HCT116 (cell line): ENCODE measurements around the gene FPR2. TPM values are rescaled to one million over a fixed set of nuclear protein-coding genes. Genes with fewer than 3 reads are reported as not detected.

ENCODE experiments used
- ATAC-seq: fragments of 200-7000 bp; cut with Tn5 transposase; 2 replicates; pipeline ENCODE4 v1.9.1; 2020; ENCODE audit warnings: mild to moderate bottlenecking, moderate library complexity
- BruUV-seq: library from RNA; stranded (reverse); fragments of 400-500 nt; replicated peaks from 2 replicates; lab custom pipeline; 2021; lab: Mats Ljungman, UMichigan
- CTCF ChIA-PET: fragments of 300-600 bp; sonication (Branson Sonifier 250); formaldehyde crosslinking; loops from one replicate; lab custom pipeline; 2021; ENCODE audit warnings: antibody characterized with exemption; lab: Charles Lee
- POLR2A ChIA-PET: fragments of 300-600, 350-600 bp; sonication (Branson Sonifier 250); formaldehyde crosslinking; loops from one replicate; lab custom pipeline; 2021; ENCODE audit warnings: antibody characterized with exemption; lab: Charles Lee
- RAD21 ChIA-PET, 2 experiments: fragments of 300-600 bp; sonication (Branson Sonifier 250); formaldehyde crosslinking; loops; one replicate each; lab custom pipeline; 2023; ENCODE audit warnings: low total read pairs in 2 of 2; ENCODE audit not compliant: uncharacterized antibody in 2 of 2, unreplicated experiment in 2 of 2, low non-redundant PET in 1 of 2; lab: Charles Lee
- DNase-seq: peaks from one replicate; pipeline ENCODE4 v3.0.0-alpha.2; 2010; ENCODE audit warnings: low read depth, low spot score
- H2AFZ ChIP-seq: fragments of 200-600 bp; shearing (Covaris generic), sonication (generic); 2 replicates; pipeline ENCODE4 v1.6.1; 2017; ENCODE audit warnings: low read depth, mixed run types, mixed read lengths, antibody characterized with exemption, low read length; ENCODE audit not compliant: poor library complexity, severe bottlenecking
- H3K27ac ChIP-seq: 2 replicates; pipeline ENCODE4 v1.5.1; 2012; ENCODE audit warnings: low read depth, low read length
- H3K27me3 ChIP-seq: fragments of 200-600 bp; sonication (generic); 2 replicates; pipeline ENCODE4 v1.6.1; 2016; ENCODE audit warnings: mixed run types, low read length, mixed read lengths; ENCODE audit not compliant: insufficient read depth
- H3K36me3 ChIP-seq, 2 experiments: fragments of 200-500 bp in 1 of 2; fragments of 200-600 bp in 1 of 2; sonication (Bioruptor generic) in 1 of 2; sonication (generic) in 1 of 2; 2 replicates each; pipeline versions ENCODE4 v1.5.1 to v1.6.1; 2014 to 2016; ENCODE audit warnings: low read length in 2 of 2, inconsistent platforms in 1 of 2, mixed read lengths in 1 of 2, mixed run types in 1 of 2; ENCODE audit not compliant: insufficient read depth in 2 of 2, control insufficient read depth in 1 of 2
- H3K4me1 ChIP-seq, 2 experiments: fragments of 200-600 bp in 1 of 2; sonication (generic) in 1 of 2; 2 replicates each; pipeline versions ENCODE4 v1.5.1 to v1.6.1; 2012 to 2017; ENCODE audit warnings: low read length in 2 of 2, inconsistent platforms in 1 of 2, mild to moderate bottlenecking in 1 of 2, mixed read lengths in 1 of 2, mixed run types in 1 of 2, moderate library complexity in 1 of 2; ENCODE audit not compliant: insufficient read depth in 2 of 2, control insufficient read depth in 1 of 2
- H3K4me2 ChIP-seq: fragments of 200-600 bp; sonication (generic); 2 replicates; pipeline ENCODE4 v1.6.1; 2017; ENCODE audit warnings: mixed run types, low read length, mixed read lengths
- H3K4me3 ChIP-seq, 2 experiments: fragments of 200-600 bp in 1 of 2; sonication (generic) in 1 of 2; replicated peaks in 1 of 2; 2 replicates each; pipeline ENCODE4 v1.5.1; 2011 to 2016; ENCODE audit warnings: low read length in 2 of 2, control low read depth in 1 of 2, low read depth in 1 of 2, mild to moderate bottlenecking in 1 of 2, mixed read lengths in 1 of 2, mixed run types in 1 of 2
- H3K79me2 ChIP-seq: fragments of 200-600 bp; sonication (generic); 2 replicates; pipeline ENCODE4 v1.6.1; 2017; ENCODE audit warnings: mild to moderate bottlenecking, mixed run types, low read length, moderate library complexity, mixed read lengths; ENCODE audit not compliant: insufficient read depth
- H3K9ac ChIP-seq: fragments of 200-600 bp; sonication (generic); 2 replicates; pipeline ENCODE4 v1.6.1; 2016; ENCODE audit warnings: low read length, mixed read lengths
- H3K9me2 ChIP-seq: fragments of 200-600 bp; sonication (generic), shearing (Covaris generic); 2 replicates; pipeline ENCODE4 v1.6.1; 2017; ENCODE audit warnings: mixed run types, mild to moderate bottlenecking, moderate library complexity; ENCODE audit not compliant: insufficient read depth
- H3K9me3 ChIP-seq, 2 experiments: fragments of 200-500 bp in 1 of 2; fragments of 200-600 bp in 1 of 2; sonication (Bioruptor generic) in 1 of 2; sonication (generic) in 1 of 2; 2 replicates each; pipeline ENCODE4 v1.6.1; 2014 to 2017; ENCODE audit warnings: low read length in 2 of 2, mixed read lengths in 2 of 2, inconsistent platforms in 1 of 2, low read depth in 1 of 2, mild to moderate bottlenecking in 1 of 2, mixed run types in 1 of 2, moderate library complexity in 1 of 2; ENCODE audit not compliant: control insufficient read depth in 1 of 2, insufficient read depth in 1 of 2
- H4K20me1 ChIP-seq: fragments of 200-600 bp; sonication (generic), shearing (Covaris generic); 2 replicates; pipeline ENCODE4 v1.6.1; 2017; ENCODE audit warnings: mixed run types, mild to moderate bottlenecking, moderate library complexity; ENCODE audit not compliant: insufficient read depth
- CBX3 ChIP-seq: IDR thresholded peaks from 2 replicates; pipeline ENCODE4 v1.6.1; 2012; ENCODE audit warnings: low read depth
- CEBPB ChIP-seq: IDR thresholded peaks from 2 replicates; pipeline ENCODE4 v1.6.1; 2012; ENCODE audit warnings: low read depth
- EGR1 ChIP-seq: IDR thresholded peaks from 2 replicates; pipeline ENCODE4 v1.6.1; 2012; ENCODE audit warnings: low read depth
- ELF1 ChIP-seq: IDR thresholded peaks from 2 replicates; pipeline ENCODE4 v1.6.1; 2012; ENCODE audit warnings: low read depth, borderline replicate concordance
- EZH2 ChIP-seq: fragments of 200-600 bp; sonication (generic); IDR thresholded peaks from 2 replicates; pipeline ENCODE4 v1.6.1; 2017; ENCODE audit warnings: antibody characterized with exemption, mixed run types
- FOSL1 ChIP-seq: IDR thresholded peaks from 2 replicates; pipeline ENCODE4 v1.6.1; 2012; ENCODE audit warnings: low read depth
- JUND ChIP-seq: IDR thresholded peaks from 2 replicates; pipeline ENCODE4 v1.6.1; 2012
- POLR2A ChIP-seq: IDR thresholded peaks from 2 replicates; pipeline ENCODE4 v1.7.0; 2011; ENCODE audit warnings: borderline replicate concordance; ENCODE audit not compliant: insufficient read depth, insufficient read length; ENCODE audit errors: extremely low read depth
- SIN3A ChIP-seq: IDR thresholded peaks from 2 replicates; pipeline ENCODE4 v1.6.1; 2012; ENCODE audit warnings: low read depth
- SP1 ChIP-seq: IDR thresholded peaks from 2 replicates; pipeline ENCODE4 v1.6.1; 2012; ENCODE audit warnings: low read depth
- SRF ChIP-seq: IDR thresholded peaks from 2 replicates; pipeline ENCODE4 v1.6.1; 2012; ENCODE audit warnings: low read depth
- TCF7L2 ChIP-seq: IDR thresholded peaks from 2 replicates; pipeline ENCODE4 v1.7.0; 2011; ENCODE audit warnings: borderline replicate concordance, inconsistent platforms; ENCODE audit not compliant: insufficient read depth, insufficient read length; ENCODE audit errors: extremely low read depth
- YY1 ChIP-seq: IDR thresholded peaks from 2 replicates; pipeline ENCODE4 v1.6.1; 2011; ENCODE audit warnings: low read length, low read depth, moderate library complexity, mild to moderate bottlenecking; ENCODE audit not compliant: insufficient replicate concordance; ENCODE audit errors: extremely low read depth
- intact Hi-C: fragments of 100-400 bp; cut with micrococcal nuclease; formaldehyde crosslinking; loops from 2 replicates; pipeline ENCODE4 v1.10.0; 2022
- total RNA-seq: library from RNA; stranded (reverse); gene quantifications from one replicate; pipeline ENCODE4 v1.2.1, GENCODE V29; 2021; ENCODE audit not compliant: unreplicated experiment
- TF ChIP-seq, protein P1 (sequence below): IDR thresholded peaks from 2 replicates; pipeline ENCODE4 v1.6.1; 2012
- TF ChIP-seq, protein P2 (sequence below): IDR thresholded peaks from 2 replicates; pipeline ENCODE4 v1.6.1; 2012; ENCODE audit warnings: low read depth
- TF ChIP-seq, protein P3 (sequence below), 3 experiments: fragments of 200-600 bp in 1 of 3; sonication (generic) in 1 of 3; IDR thresholded peaks in 2 of 3; conservative IDR thresholded peaks in 1 of 3; 2 replicates each; pipeline ENCODE4 v1.5.1; 2012 to 2017; ENCODE audit warnings: low read depth in 2 of 3, low read length in 2 of 3, antibody characterized with exemption in 1 of 3, borderline replicate concordance in 1 of 3, control low read depth in 1 of 3, mild to moderate bottlenecking in 1 of 3, mixed read lengths in 1 of 3, mixed run types in 1 of 3, moderate library complexity in 1 of 3; ENCODE audit not compliant: insufficient read depth in 1 of 3

The FPR2 gene
- total RNA-seq, 1 experiment from 2014 or later = not detected

DNA sequence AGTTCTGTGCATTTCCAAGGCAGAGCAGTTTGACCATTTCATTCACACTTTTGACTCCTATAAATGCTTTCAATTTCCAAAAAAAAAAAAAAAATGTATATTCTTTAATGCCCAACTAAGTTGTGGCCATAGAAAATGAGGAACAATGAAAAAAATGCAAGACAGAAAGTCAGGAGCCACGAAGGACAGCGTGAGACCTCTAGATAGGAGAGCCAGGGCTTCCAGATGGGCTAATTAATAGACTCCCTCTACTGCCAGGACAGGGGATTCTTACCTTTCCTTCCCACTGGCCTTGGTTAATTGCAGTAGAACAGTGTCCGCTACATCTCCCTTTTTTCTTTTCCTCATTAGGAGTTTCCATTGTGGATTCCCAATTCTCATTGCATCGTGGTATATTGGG, 42.5 kb downstream of the FPR2 start:
- no peak overlapping the region for H2AFZ ChIP-seq
- no TSS peak for BruUV-seq
- no peak overlapping the region for H3K27ac ChIP-seq
- no peak overlapping the region for H3K9ac ChIP-seq
- RAD21 ChIA-PET = no interaction called here
- TF ChIP-seq JUND (no peak), POLR2A (no peak), EZH2 (no peak), CEBPB (no peak), ELF1 (no peak), SP1 (no peak), CBX3 (no peak), EGR1 (no peak), TCF7L2 (no peak), FOSL1 (no peak), YY1 (no peak), SIN3A (no peak), SRF (no peak)
- TF ChIP-seq, protein P1, sequence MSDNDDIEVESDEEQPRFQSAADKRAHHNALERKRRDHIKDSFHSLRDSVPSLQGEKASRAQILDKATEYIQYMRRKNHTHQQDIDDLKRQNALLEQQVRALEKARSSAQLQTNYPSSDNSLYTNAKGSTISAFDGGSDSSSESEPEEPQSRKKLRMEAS = no peak
- TF ChIP-seq, protein P2, sequence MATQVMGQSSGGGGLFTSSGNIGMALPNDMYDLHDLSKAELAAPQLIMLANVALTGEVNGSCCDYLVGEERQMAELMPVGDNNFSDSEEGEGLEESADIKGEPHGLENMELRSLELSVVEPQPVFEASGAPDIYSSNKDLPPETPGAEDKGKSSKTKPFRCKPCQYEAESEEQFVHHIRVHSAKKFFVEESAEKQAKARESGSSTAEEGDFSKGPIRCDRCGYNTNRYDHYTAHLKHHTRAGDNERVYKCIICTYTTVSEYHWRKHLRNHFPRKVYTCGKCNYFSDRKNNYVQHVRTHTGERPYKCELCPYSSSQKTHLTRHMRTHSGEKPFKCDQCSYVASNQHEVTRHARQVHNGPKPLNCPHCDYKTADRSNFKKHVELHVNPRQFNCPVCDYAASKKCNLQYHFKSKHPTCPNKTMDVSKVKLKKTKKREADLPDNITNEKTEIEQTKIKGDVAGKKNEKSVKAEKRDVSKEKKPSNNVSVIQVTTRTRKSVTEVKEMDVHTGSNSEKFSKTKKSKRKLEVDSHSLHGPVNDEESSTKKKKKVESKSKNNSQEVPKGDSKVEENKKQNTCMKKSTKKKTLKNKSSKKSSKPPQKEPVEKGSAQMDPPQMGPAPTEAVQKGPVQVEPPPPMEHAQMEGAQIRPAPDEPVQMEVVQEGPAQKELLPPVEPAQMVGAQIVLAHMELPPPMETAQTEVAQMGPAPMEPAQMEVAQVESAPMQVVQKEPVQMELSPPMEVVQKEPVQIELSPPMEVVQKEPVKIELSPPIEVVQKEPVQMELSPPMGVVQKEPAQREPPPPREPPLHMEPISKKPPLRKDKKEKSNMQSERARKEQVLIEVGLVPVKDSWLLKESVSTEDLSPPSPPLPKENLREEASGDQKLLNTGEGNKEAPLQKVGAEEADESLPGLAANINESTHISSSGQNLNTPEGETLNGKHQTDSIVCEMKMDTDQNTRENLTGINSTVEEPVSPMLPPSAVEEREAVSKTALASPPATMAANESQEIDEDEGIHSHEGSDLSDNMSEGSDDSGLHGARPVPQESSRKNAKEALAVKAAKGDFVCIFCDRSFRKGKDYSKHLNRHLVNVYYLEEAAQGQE = no peak
- TF ChIP-seq, protein P3, sequence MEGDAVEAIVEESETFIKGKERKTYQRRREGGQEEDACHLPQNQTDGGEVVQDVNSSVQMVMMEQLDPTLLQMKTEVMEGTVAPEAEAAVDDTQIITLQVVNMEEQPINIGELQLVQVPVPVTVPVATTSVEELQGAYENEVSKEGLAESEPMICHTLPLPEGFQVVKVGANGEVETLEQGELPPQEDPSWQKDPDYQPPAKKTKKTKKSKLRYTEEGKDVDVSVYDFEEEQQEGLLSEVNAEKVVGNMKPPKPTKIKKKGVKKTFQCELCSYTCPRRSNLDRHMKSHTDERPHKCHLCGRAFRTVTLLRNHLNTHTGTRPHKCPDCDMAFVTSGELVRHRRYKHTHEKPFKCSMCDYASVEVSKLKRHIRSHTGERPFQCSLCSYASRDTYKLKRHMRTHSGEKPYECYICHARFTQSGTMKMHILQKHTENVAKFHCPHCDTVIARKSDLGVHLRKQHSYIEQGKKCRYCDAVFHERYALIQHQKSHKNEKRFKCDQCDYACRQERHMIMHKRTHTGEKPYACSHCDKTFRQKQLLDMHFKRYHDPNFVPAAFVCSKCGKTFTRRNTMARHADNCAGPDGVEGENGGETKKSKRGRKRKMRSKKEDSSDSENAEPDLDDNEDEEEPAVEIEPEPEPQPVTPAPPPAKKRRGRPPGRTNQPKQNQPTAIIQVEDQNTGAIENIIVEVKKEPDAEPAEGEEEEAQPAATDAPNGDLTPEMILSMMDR (IDR thresholded peaks at IDR 0.05 in 2 of 3, conservative IDR thresholded peaks at IDR 0.05 in 1 of 3; ENCODE audit: borderline replicate concordance in 1 of 3, insufficient read depth in 1 of 3, low read depth in 2 of 3, low read length in 2 of 3) = no peak
- TF ChIP-seq, all 23 proteins: peak for 0
- no peak for ATAC-seq
- POLR2A ChIA-PET = no interaction called here
- no peaks in the 10 kb centered on the region for H4K20me1 ChIP-seq
- no peaks in the 10 kb centered on the region; a peak in 2 of 4 replicates for H3K9me3 ChIP-seq
- no peaks in the 10 kb centered on the region for H3K9me2 ChIP-seq
- no peaks in the 10 kb centered on the region for H3K79me2 ChIP-seq
- no peak overlapping the region for H3K4me3 ChIP-seq
- H3K4me1 ChIP-seq = peaks cover 0 to 7% of the 10 kb centered on the region in 2 experiments; a peak in 1 of 4 replicates
- no peaks in the 10 kb centered on the region for H3K36me3 ChIP-seq
- H3K27me3 ChIP-seq = no peaks in the 10 kb centered on the region
- CTCF ChIA-PET = no interaction called here
- intact Hi-C loops = no loop called here
- DNase-seq = no peak
- H3K4me2 ChIP-seq = no peak overlapping the region
